ENCODE results near the gene LYPD1. TPM values are rescaled to one million over a fixed set of nuclear protein-coding genes. Genes with fewer than 3 reads are reported as not detected.

Gene LYPD1
- total RNA-seq, 2 experiments from 2014 or later: not detected

GRCh38 chr2:132656266-132656975 is 13.6 kb downstream of the LYPD1 start:
- no peak overlapping the region for H3K4me3 Mint-ChIP-seq
- H3K4me1 Mint-ChIP-seq: no peaks in the 10 kb centered on the region
- no peaks in the 10 kb centered on the region for H3K27me3 Mint-ChIP-seq
- no peak for ATAC-seq (ENCODE audit: low read depth)
- no peak for DNase-seq
- no peak overlapping the region for H3K27ac Mint-ChIP-seq
- H3K9me3 Mint-ChIP-seq: no peaks in the 10 kb centered on the region
- POLR2A ChIA-PET: no interaction called here
- H3K36me3 Mint-ChIP-seq: no peaks in the 10 kb centered on the region

GRCh38 chr2:132654968-132655367 is 15.0 kb downstream of the LYPD1 start:
- DNase-seq (no peak), ATAC-seq (ENCODE audit: low read depth) (no peak)
- POLR2A ChIA-PET: no interaction called here
- Mint-ChIP-seq H3K4me3 (no peak overlapping the region), H3K9me3 (no peaks in the 10 kb centered on the region), H3K36me3 (no peaks in the 10 kb centered on the region), H3K4me1 (no peaks in the 10 kb centered on the region), H3K27me3 (no peaks in the 10 kb centered on the region), H3K27ac (no peak overlapping the region)

GRCh38 chr2:132654335-132654734 is 15.7 kb downstream of the LYPD1 start:
- DNase-seq (no peak), ATAC-seq (ENCODE audit: low read depth) (no peak)
- H3K4me1 Mint-ChIP-seq: no peaks in the 10 kb centered on the region
- POLR2A ChIA-PET: no interaction called here
- no peaks in the 10 kb centered on the region for H3K27me3 Mint-ChIP-seq
- no peak overlapping the region for H3K27ac Mint-ChIP-seq
- H3K36me3 Mint-ChIP-seq: no peaks in the 10 kb centered on the region
- no peaks in the 10 kb centered on the region for H3K9me3 Mint-ChIP-seq
- no peak overlapping the region for H3K4me3 Mint-ChIP-seq

DNA sequence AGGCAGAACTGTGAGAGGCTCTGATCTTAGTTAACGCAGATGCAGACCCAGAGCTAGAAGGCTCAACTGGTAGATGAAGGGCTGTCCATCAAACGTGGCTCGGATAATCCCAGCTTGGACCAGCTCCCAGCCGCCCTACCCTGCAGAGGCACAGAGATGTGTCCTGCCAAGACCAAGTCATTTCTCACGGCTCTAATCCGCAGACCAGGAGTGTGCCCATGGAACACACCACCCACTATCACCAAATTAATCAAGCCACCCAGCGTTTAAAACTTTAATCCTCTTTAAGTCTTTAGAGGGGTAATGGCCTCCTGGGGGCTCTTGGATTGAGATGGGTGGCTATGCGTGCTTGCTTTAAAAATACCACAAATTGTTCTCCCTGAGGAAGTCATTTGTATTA is 17.5 kb downstream of the LYPD1 start:
- ATAC-seq (ENCODE audit: low read depth): no peak
- DNase-seq: no peak
- no peaks in the 10 kb centered on the region for H3K9me3 Mint-ChIP-seq
- H3K36me3 Mint-ChIP-seq: no peaks in the 10 kb centered on the region
- H3K4me1 Mint-ChIP-seq: no peaks in the 10 kb centered on the region
- H3K27ac Mint-ChIP-seq: no peak overlapping the region
- no peak overlapping the region for H3K4me3 Mint-ChIP-seq
- H3K27me3 Mint-ChIP-seq: no peaks in the 10 kb centered on the region
- POLR2A ChIA-PET: no interaction called here

- H3K4me3 Mint-ChIP-seq: no peak overlapping the region
- no peaks in the 10 kb centered on the region for H3K27me3 Mint-ChIP-seq
- DNase-seq (no peak), ATAC-seq (ENCODE audit: low read depth) (no peak)
- no peaks in the 10 kb centered on the region for H3K9me3 Mint-ChIP-seq
- no peaks in the 10 kb centered on the region for H3K36me3 Mint-ChIP-seq
- no peaks in the 10 kb centered on the region for H3K4me1 Mint-ChIP-seq
- POLR2A ChIA-PET: no interaction called here
- no peak overlapping the region for H3K27ac Mint-ChIP-seq
These were observed 18.6 kb downstream of the LYPD1 start for GRCh38 chr2:132651115-132652045.

DNA sequence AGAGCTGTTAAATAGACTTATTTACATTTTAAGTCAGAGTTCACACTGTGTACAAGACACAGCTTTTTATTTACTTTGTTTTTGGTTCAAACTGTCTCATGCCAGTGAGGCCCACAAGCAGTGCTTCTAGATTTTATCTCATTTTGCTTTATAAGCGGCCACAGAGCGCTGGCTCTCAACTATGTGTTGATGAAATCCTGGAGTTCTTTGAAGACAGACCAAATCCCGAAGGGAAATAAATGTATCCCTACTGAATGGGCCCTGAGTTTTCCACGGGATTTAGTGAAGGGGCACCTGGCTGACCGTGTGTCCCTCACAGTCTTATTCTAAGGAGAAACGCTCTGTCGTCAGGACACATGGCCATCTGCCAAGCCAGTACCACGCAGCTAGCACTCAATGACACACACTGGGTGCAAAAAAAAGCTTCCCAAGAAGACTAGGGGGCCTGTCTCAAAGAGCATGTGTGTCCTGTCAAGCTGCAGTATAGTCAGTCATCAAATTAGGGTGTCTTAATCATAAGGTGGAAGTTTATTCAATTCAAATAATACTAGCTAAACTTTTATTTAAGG is 23.4 kb downstream of the LYPD1 start:
- H3K36me3 Mint-ChIP-seq: no peaks in the 10 kb centered on the region
- no peaks in the 10 kb centered on the region for H3K4me1 Mint-ChIP-seq
- no peaks in the 10 kb centered on the region for H3K9me3 Mint-ChIP-seq
- POLR2A ChIA-PET: no interaction called here
- no peak overlapping the region for H3K27ac Mint-ChIP-seq
- H3K27me3 Mint-ChIP-seq: peaks cover 4% of the 10 kb centered on the region
- ATAC-seq (ENCODE audit: low read depth): no peak
- DNase-seq: no peak
- no peak overlapping the region for H3K4me3 Mint-ChIP-seq

DNA sequence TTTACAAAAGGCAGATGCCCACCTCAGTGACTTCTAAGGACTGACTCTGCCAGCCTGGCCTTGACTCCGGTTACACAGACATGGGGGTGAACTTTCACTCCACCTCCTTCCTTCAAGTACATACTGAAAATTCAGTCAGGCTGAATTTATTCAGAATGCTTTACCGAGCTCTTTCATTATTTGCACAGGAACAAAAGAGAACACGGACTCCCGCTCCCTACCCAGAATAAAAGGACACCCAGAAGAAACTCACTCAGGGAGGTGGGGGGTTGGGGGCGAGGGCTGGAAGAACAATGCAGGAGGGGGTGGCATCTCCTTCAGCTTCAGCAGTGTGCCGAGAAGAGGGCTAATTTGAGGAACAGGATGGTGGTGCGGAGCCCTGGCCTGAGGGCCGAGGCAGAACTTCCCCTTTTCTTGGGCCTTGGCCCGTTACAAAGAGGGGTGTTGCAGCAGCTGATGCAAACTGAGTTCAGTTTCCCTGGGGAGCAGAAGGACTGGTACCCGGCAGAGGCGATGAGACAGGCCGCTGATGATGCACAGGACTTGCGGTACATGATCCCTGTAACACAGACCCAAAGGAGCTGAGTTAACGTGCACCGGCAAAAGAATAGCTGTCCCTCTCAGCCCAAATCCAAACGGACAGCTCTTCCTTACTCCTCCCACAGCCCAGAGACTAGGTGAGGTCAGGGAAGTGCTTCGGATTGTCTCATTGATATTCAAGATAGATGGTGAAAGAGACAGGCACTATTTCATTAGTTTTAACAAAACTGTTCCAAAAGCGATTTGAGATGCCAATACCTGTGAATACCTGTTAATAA is 24.1 kb downstream of the LYPD1 start:
- no peaks in the 10 kb centered on the region for H3K36me3 Mint-ChIP-seq
- POLR2A ChIA-PET: no interaction called here
- H3K9me3 Mint-ChIP-seq: no peaks in the 10 kb centered on the region
- H3K4me3 Mint-ChIP-seq: no peak overlapping the region
- H3K4me1 Mint-ChIP-seq: no peaks in the 10 kb centered on the region
- ATAC-seq (ENCODE audit: low read depth) (no peak), DNase-seq (no peak)
- H3K27ac Mint-ChIP-seq: no peak overlapping the region
- peaks cover 4% of the 10 kb centered on the region for H3K27me3 Mint-ChIP-seq

DNA sequence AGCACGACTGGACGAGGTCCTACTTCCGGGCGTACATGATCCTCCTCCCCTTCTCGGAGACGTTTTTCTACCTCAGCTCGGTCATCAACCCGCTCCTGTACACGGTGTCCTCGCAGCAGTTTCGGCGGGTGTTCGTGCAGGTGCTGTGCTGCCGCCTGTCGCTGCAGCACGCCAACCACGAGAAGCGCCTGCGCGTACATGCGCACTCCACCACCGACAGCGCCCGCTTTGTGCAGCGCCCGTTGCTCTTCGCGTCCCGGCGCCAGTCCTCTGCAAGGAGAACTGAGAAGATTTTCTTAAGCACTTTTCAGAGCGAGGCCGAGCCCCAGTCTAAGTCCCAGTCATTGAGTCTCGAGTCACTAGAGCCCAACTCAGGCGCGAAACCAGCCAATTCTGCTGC is 24.8 kb downstream of the LYPD1 start:
- Mint-ChIP-seq H3K4me1 (no peaks in the 10 kb centered on the region), H3K9me3 (no peaks in the 10 kb centered on the region), H3K27me3 (peaks cover 4% of the 10 kb centered on the region), H3K4me3 (no peak overlapping the region), H3K27ac (no peak overlapping the region), H3K36me3 (no peaks in the 10 kb centered on the region)
- ATAC-seq (ENCODE audit: low read depth) (no peak), DNase-seq (no peak)
- POLR2A ChIA-PET: no interaction called here

DNA sequence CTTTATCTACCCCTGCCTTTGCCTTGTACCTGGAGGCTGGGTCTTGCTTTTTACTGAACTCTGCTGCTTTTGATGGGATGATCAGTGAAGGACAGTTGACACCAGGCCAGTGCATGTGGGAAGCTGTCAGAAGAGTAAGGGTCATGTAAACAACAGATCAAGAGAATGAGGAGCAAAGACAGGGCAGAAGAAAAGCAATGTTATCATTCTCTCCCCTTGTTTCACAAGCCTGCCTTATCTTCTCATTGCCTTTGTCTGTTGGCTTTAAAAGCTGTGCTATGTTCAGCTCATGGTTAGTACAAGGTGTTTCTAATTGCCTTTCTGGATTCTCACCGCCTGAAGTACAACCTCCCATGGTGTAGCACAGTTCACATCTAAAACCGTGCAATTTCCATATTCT is 27.6 kb downstream of the LYPD1 start:
- Mint-ChIP-seq H3K4me1 (no peaks in the 10 kb centered on the region), H3K36me3 (no peaks in the 10 kb centered on the region), H3K9me3 (no peaks in the 10 kb centered on the region), H3K27ac (no peak overlapping the region), H3K4me3 (no peak overlapping the region), H3K27me3 (peaks cover 4% of the 10 kb centered on the region)
- no peak for DNase-seq
- ATAC-seq (ENCODE audit: low read depth): no peak
- POLR2A ChIA-PET: no interaction called here

DNA sequence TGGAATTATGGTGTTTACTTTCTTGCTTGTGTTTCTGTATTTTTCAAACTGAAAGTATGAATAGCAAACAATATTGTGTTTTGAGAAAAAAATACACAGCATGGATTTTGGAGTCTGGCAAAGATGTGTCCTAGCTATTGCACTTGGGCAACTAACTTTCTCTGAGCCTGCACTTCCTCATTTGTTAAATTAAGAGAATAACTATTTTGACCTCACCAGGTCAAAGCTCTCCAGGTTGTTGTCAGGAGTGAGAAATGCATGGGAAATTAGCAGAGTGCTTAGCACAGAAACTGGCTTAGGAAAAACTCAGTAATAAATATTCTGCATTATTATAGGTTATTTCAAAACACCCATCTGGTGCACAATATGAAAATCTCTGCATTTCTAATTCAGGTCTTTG is 28.2 kb downstream of the LYPD1 start:
- no peak overlapping the region for H3K4me3 Mint-ChIP-seq
- ATAC-seq (ENCODE audit: low read depth) (no peak), DNase-seq (no peak)
- H3K36me3 Mint-ChIP-seq: no peaks in the 10 kb centered on the region
- H3K9me3 Mint-ChIP-seq: no peaks in the 10 kb centered on the region
- POLR2A ChIA-PET: no interaction called here
- H3K4me1 Mint-ChIP-seq: no peaks in the 10 kb centered on the region
- H3K27me3 Mint-ChIP-seq: peaks cover 4% of the 10 kb centered on the region
- H3K27ac Mint-ChIP-seq: no peak overlapping the region

DNA sequence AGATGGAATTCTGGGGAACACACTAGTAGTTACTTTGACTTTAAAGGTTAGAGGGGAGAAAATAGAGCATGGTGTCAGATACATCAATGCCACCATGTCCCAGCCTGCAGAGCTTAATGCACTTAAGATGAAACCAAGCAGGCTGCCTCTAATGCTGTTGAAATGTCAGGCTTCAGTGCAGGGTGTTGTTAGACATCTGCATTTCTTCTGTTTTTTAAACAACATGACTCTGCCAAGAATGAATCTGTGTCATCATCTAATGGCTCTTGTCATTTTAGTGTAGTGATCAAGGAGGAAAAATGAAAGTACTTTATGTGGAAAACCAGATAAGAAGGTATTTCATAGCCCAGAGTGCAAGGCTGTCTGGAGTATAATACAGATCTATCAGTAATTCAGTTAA is 29.9 kb downstream of the LYPD1 start:
- ATAC-seq (ENCODE audit: low read depth): no peak
- Mint-ChIP-seq H3K4me3 (no peak overlapping the region), H3K27ac (no peak overlapping the region), H3K9me3 (no peaks in the 10 kb centered on the region), H3K27me3 (peaks cover 2% of the 10 kb centered on the region), H3K36me3 (no peaks in the 10 kb centered on the region), H3K4me1 (no peaks in the 10 kb centered on the region)
- POLR2A ChIA-PET: no interaction called here
- no peak for DNase-seq

DNA sequence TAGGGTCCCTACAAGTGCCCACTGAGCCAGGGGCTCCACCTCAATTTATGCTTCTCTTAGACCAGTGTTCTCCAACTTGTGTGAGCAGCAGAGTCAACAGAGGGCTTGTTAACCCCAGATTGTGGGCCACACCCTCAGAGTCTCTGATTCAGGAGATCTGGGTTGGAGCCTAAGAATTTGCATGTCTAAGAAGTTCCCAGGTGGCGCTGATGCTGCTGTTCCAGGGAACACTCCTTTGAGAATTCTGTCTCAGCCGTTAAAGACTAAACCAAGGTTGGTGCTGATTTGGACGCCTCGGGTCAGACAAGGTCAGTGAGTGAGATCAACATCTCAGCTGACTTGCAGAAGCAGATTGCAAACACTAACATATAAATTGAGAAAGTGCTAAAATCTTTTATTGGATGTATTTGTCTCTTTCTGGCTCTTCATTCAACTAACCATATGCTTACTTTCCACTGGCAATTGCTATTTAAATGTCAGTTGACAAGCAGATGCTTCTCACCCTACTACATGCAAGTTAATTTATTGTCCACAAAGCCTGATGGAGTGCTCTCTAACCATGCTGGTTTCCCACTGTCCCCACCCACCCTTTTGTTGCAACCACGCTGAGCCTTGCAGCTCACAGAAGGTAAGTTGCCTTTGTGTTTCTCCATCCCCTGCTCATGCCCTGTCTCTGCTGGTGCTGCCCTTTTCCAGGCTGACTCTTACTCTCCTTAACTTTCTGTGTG is 31.5 kb downstream of the LYPD1 start:
- ATAC-seq (ENCODE audit: low read depth) (no peak), DNase-seq (no peak)
- no peaks in the 10 kb centered on the region for H3K36me3 Mint-ChIP-seq
- peaks cover 5% of the 10 kb centered on the region for H3K9me3 Mint-ChIP-seq
- H3K27me3 Mint-ChIP-seq: no peaks in the 10 kb centered on the region
- no peak overlapping the region for H3K27ac Mint-ChIP-seq
- POLR2A ChIA-PET: no interaction called here
- H3K4me3 Mint-ChIP-seq: no peak overlapping the region
- H3K4me1 Mint-ChIP-seq: peaks cover 1% of the 10 kb centered on the region

GRCh38 chr2:132636346-132636745 is 33.7 kb downstream of the LYPD1 start:
- POLR2A ChIA-PET: no interaction called here
- Mint-ChIP-seq H3K9me3 (peaks cover 6% of the 10 kb centered on the region), H3K4me1 (peaks cover 2% of the 10 kb centered on the region), H3K4me3 (no peak overlapping the region), H3K36me3 (no peaks in the 10 kb centered on the region), H3K27ac (no peak overlapping the region), H3K27me3 (no peaks in the 10 kb centered on the region)
- DNase-seq: no peak
- ATAC-seq (ENCODE audit: low read depth): no peak

All from activated naive CD8-positive, alpha-beta T cell treated with anti-CD3 and anti-CD28 coated beads, Interleukin-2, amount 10 ng/mL, durations not matched to agents 7 days and 5 days (primary cell).